ENCODE data around the gene EEF1AKMT1. TPM values are rescaled to one million over a fixed set of nuclear protein-coding genes. Genes with fewer than 3 reads are reported as not detected.

The EEF1AKMT1 gene, protein sequence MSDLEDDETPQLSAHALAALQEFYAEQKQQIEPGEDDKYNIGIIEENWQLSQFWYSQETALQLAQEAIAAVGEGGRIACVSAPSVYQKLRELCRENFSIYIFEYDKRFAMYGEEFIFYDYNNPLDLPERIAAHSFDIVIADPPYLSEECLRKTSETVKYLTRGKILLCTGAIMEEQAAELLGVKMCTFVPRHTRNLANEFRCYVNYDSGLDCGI
- 1 to 10 TPM; 7.9 TPM for total RNA-seq

DNA sequence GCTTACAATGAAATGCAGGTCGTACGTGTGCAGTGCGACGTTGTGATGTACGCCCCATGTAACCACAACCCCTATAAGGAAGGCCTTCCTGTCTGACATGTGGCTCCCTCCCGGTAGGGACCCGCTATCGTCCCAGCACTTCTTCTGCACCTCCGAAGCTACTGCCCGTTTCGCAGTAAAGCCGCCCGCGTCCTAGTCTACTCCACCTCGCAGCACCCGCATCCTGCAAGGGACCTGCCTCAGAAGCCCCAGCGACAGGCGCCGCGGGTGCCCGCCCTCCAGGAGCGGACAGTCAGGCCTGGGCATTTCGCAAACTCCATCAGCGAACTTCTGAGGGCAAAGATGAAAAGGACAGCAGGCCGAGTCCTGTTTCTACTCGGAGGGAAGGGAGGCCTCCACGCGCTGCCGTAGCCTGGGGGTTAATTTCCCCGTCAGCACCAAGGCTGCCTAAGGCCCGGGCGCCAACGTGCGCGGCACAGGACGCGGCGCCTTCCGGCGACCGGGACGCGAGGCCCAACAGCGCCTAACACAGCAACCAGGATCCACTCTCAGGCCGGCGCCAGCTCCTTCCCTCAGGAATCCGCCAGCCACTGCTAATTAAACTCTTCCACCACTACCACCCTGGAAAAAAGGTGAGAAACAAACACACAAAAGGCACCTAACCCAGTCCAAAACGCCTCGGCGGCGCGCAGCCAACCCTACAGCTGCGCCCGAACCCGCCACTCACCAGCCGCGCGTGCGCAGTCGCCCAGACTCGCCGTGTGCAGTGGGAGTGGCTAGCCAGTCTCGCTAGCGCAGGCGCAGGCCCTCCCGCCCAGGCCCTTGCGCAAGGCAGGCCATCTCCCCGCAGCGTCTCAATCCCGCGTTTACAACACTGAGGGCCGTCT, at the start of gene EEF1AKMT1:
TSS of gene EEF1AKMT1 (minus strand) at position 768 of the 887 bp plus-strand sequence. CDS start 16,363 bp downstream, outside the sequence.
- DNase-seq, result peak; percentile 95
- ChIA-PET POLR2A (interaction anchor here (0.6 to 2.7 kb wide), 25 partner anchors 8 to 909 kb away, joined by 3 to 16 read pairs (median 4); partner anchors contain the start of genes CRYL1, IL17D, MRPL57 and SKA3), CTCF (interaction anchor here (1.0 to 1.4 kb wide), 2 partner anchors 281 to 584 kb away, joined by 3 read pairs; no protein-coding TSS in a partner anchor)
- peak within 1 kb of the TSS; percentile 99 for H3K27ac Mint-ChIP-seq
- peak within 1 kb of the TSS; percentile 80 for H3K4me3 Mint-ChIP-seq
- H3K27me3 Mint-ChIP-seq, result no peaks in the 10 kb centered on the region
- H3K4me1 Mint-ChIP-seq, result peaks cover 35% of the 10 kb centered on the region
- H3K9me3 Mint-ChIP-seq, result peaks cover 11% of the 10 kb centered on the region
- H3K36me3 Mint-ChIP-seq (ENCODE audit: low read depth), result peaks cover 42% of the 10 kb centered on the region

DNA sequence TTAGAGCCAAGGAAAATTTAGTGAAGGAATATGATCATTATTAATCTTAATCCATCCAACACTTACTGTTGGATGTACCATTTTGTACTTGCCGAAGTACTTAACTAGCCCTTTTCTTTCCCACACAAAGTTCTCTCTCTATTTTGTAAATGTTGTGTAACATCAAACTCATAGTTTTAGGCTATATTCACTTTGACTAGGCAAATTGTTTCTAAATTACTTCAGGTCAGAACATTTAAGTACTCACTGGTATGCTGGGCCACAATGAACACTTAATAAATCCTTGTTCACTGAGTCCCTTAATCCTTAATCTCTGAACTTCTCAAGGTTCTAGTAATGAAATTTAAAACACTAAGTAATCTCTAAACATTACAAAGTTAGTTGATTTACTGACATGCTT, 49.3 kb upstream of the EEF1AKMT1 start:
- Mint-ChIP-seq H3K4me3 (no peak overlapping the region), H3K9me3 (no peaks in the 10 kb centered on the region), H3K36me3 (ENCODE audit: low read depth) (peaks cover 7% of the 10 kb centered on the region), H3K4me1 (peaks cover 2% of the 10 kb centered on the region), H3K27ac (no peak overlapping the region), H3K27me3 (no peaks in the 10 kb centered on the region)
- ChIA-PET CTCF (interaction anchor here (0.6 kb wide), 1 partner anchor 103 kb away, joined by 3 read pairs; no protein-coding TSS in a partner anchor), POLR2A (no interaction called here)
- no peak for DNase-seq

DNA sequence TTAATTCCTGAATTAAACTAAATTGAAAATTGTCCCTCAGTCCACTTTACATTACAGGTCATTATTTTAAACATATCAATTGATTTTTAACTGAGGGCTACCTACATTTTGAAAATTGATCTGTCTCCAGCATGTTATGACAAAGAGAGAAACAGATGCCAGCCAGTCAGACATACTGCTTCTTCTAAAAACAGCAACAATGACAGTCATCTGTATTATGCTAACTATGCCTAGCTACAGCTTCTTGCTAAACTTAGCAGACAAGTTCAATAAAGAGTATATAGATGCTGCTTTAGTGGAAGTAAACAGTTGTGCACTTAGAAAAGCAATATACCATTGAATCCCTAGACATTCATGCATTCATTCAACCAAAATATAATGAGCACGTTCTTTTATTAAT, 48.6 kb upstream of the EEF1AKMT1 start:
- Mint-ChIP-seq H3K4me1 (peaks cover 2% of the 10 kb centered on the region), H3K27me3 (no peaks in the 10 kb centered on the region), H3K9me3 (no peaks in the 10 kb centered on the region), H3K36me3 (ENCODE audit: low read depth) (peaks cover 10% of the 10 kb centered on the region), H3K27ac (no peak overlapping the region), H3K4me3 (no peak overlapping the region)
- no peak for DNase-seq
- POLR2A ChIA-PET, result no interaction called here
- CTCF ChIA-PET, result interaction anchor here (1.1 kb wide), 1 partner anchor 329 kb away, joined by 3 read pairs; no protein-coding TSS in a partner anchor

DNA sequence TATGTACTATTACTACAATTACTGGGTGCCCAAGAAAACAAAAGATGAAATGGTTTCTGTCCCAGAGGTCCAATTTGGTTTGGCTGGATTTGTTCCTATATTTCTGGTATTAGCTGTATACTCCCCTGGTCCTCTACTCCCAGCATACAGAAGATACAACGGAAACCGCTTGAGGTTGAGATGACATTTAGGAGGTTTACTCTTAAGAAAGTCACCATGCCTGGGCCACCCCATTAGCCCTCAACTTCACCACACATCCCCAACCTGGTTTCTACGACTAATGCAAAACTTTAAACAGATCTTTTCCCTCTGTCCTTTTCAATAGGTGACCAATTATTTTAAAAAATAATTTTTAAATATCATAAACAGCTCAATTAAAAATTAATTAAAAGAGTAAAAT, 46.0 kb upstream of the EEF1AKMT1 start:
- no peaks in the 10 kb centered on the region for H3K4me1 Mint-ChIP-seq
- no peaks in the 10 kb centered on the region for H3K27me3 Mint-ChIP-seq
- peaks cover 8% of the 10 kb centered on the region for H3K36me3 Mint-ChIP-seq (ENCODE audit: low read depth)
- H3K9me3 Mint-ChIP-seq, result no peaks in the 10 kb centered on the region
- H3K27ac Mint-ChIP-seq, result no peak overlapping the region
- no peak for DNase-seq
- ChIA-PET POLR2A (no interaction called here), CTCF (interaction anchor here (3.1 kb wide), 1 partner anchor 9 kb away, joined by 15 read pairs; no protein-coding TSS in a partner anchor)
- H3K4me3 Mint-ChIP-seq, result no peak overlapping the region

DNA sequence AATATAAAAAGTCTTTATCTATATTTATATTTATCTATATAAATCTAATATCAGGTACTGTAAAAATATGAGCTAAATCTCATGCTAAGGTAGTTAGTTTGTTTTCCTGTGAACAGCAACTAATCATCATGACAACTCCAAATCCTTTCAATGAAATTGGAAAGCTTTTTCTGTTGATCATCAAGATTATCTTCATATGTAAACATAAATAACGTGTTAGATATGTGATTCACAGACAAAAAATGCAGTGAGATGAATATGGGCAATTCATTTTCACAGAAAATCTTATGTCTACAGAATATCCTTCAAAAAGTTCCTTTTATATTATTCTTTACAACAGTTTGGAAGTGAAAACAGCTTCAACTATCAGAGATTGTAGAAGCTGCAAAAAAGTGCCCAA, 41.7 kb upstream of the EEF1AKMT1 start:
- H3K4me3 Mint-ChIP-seq, result no peak overlapping the region
- DNase-seq, result no peak
- no peaks in the 10 kb centered on the region for H3K9me3 Mint-ChIP-seq
- ChIA-PET CTCF (interaction anchor here (0.6 to 2.6 kb wide), 3 partner anchors 13 to 112 kb away, joined by 3 to 16 read pairs (median 3); partner anchors contain the start of gene IL17D), POLR2A (no interaction called here)
- no peaks in the 10 kb centered on the region for H3K4me1 Mint-ChIP-seq
- peaks cover 19% of the 10 kb centered on the region for H3K36me3 Mint-ChIP-seq (ENCODE audit: low read depth)
- no peak overlapping the region for H3K27ac Mint-ChIP-seq
- H3K27me3 Mint-ChIP-seq, result no peaks in the 10 kb centered on the region

DNA sequence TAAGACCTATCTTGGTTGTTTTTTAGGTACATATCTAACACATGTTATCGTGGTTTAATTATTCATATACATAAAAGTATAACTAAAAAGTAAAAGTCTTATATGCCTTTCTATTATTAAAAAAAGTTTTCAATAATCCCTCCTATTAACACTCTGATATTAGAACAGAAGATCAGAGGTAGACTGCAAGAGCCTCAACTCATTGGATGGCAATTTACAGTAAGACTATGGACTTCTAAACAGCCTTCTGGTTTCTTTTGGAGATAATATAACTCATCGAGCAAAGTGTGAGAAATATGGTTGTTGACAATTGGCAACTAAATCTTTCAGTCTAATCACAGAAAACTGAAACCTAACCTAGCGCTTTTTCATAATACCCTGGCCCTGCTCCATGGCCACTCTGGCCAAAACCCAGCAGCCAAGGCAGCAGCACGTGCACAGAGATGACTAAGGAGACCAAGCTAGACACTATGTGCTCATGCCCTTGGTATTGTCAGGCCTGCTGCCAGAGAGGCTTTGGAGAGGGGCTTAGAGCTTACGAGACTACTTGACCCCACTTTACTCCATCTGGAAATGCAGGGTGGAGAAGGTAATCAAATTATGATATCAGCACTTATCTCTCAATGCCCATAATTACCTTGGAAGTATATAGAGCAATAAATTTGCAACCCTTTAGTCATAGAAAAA, 40.6 kb upstream of the EEF1AKMT1 start:
- no peaks in the 10 kb centered on the region for H3K27me3 Mint-ChIP-seq
- no peak for DNase-seq
- H3K4me3 Mint-ChIP-seq, result no peak overlapping the region
- no peak overlapping the region for H3K27ac Mint-ChIP-seq
- ChIA-PET CTCF (interaction anchor here (2.6 kb wide), 1 partner anchor 14 kb away, joined by 16 read pairs; no protein-coding TSS in a partner anchor), POLR2A (no interaction called here)
- H3K9me3 Mint-ChIP-seq, result no peaks in the 10 kb centered on the region
- peaks cover 21% of the 10 kb centered on the region for H3K36me3 Mint-ChIP-seq (ENCODE audit: low read depth)
- H3K4me1 Mint-ChIP-seq, result no peaks in the 10 kb centered on the region

DNA sequence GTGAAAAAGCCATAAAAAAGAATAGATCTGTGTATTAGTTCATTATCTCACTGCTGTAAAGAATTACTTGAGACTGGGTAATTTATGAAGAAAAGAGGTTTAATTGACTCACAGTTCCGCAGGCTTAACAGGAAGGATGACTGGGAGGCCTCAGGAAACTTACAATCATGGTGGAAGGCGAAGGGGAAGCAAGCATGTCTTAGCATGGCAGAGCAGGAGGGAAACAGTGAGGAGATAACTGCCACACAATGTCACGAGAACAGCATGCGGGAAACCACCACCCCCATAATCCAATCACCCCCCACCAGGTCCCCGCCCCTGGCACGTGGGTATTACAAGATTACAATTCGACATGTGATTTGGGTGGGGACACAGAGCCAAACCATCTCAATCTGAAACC, 39.1 kb upstream of the EEF1AKMT1 start:
- Mint-ChIP-seq H3K4me1 (no peaks in the 10 kb centered on the region), H3K36me3 (ENCODE audit: low read depth) (peaks cover 26% of the 10 kb centered on the region), H3K4me3 (no peak overlapping the region), H3K27me3 (no peaks in the 10 kb centered on the region), H3K27ac (no peak overlapping the region), H3K9me3 (no peaks in the 10 kb centered on the region)
- ChIA-PET CTCF (no interaction called here), POLR2A (no interaction called here)
- no peak for DNase-seq

DNA sequence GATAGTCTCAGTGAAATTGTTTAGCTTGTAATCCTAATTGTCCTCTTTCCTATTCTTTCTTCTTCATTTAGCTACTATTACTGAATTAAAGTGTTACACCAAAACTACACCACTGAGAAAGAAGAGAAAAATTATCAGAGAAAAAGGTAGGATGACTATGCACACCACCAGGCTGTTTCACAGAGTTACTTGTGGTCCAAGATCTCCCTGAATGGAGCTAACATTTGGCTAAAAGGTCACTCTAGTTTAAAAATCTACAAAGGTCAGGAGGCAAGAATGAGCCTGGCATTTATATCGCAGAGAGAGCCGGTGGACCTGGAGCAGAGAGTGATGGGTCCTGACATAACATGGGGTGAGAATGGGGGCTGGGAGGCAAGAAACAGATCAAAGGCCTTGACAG, 37.0 kb upstream of the EEF1AKMT1 start:
- H3K9me3 Mint-ChIP-seq, result no peaks in the 10 kb centered on the region
- no peak overlapping the region for H3K27ac Mint-ChIP-seq

DNA sequence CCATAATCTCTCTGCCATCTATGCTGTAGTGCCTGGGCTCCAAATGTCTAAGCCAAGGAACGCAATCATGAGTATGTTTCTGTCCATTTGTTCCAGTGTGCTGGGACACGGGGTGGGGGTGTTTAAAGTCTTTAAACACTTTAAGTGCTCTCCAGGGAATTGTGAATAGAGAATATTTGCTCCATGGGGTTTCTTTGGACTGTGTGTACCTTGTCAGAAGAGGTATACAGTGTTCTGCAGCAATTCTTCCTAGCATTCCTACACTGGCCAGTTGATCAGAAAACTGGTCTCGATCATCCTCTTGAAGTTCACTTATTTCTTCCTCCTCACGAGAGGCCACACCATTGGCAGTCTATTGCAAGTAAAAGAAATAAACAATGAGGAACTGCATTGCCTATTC, 35.1 kb upstream of the EEF1AKMT1 start:
- no peaks in the 10 kb centered on the region for H3K9me3 Mint-ChIP-seq
- H3K4me3 Mint-ChIP-seq, result no peak overlapping the region
- H3K4me1 Mint-ChIP-seq, result no peaks in the 10 kb centered on the region
- ChIA-PET CTCF (interaction anchor here (3.2 kb wide), 1 partner anchor 20 kb away, joined by 10 read pairs; no protein-coding TSS in a partner anchor), POLR2A (no interaction called here)
- H3K36me3 Mint-ChIP-seq (ENCODE audit: low read depth), result peaks cover 31% of the 10 kb centered on the region
- no peak for DNase-seq
- H3K27me3 Mint-ChIP-seq, result no peaks in the 10 kb centered on the region
- no peak overlapping the region for H3K27ac Mint-ChIP-seq

More for the DNA sequence above, 37.0 kb upstream of the EEF1AKMT1 start:
- H3K27me3 Mint-ChIP-seq, result no peaks in the 10 kb centered on the region
- H3K4me3 Mint-ChIP-seq, result no peak overlapping the region
- ChIA-PET CTCF (interaction anchor here (3.2 kb wide), 1 partner anchor 18 kb away, joined by 10 read pairs; no protein-coding TSS in a partner anchor), POLR2A (no interaction called here)
- H3K36me3 Mint-ChIP-seq (ENCODE audit: low read depth), result peaks cover 28% of the 10 kb centered on the region
- no peak for DNase-seq
- no peaks in the 10 kb centered on the region for H3K4me1 Mint-ChIP-seq

DNA sequence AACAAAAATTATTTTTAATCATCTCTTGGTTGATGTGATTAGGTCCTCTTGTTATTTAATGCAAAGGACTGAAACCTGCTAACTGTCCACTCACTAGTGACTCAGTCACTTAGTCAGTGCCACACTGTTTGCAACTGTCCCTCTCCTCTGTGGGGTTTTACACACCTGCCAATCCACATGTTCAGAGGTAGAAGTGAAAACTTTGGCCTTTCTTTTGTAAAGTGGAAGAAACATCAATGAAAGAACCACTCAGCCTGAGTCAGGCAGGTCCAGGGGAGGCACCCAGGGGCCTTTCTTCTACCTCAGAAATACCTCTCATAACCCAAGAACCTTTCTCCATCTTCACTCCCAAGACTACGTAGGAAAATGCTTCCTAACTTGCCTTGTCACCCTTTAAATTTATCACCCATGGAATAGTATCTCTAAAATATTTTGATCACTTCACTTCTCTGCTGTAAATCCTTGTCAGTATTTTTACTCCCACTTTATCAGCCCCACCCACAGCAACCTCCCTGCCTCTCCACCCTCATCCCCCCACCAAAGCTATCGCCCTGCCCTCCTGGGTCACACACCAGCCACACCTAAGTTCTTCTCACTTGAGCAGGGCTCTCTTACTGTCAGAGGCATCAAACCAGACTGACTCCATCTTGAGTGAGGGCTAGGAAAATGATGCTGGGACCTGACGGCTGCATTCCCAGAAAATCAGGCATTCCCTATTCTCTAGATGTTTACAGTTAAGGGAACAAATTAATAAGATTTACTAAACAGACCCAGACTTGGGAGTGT, 29.6 kb upstream of the EEF1AKMT1 start:
- no peak for DNase-seq
- no peaks in the 10 kb centered on the region for H3K27me3 Mint-ChIP-seq
- no peak overlapping the region for H3K4me3 Mint-ChIP-seq
- POLR2A ChIA-PET, result no interaction called here
- H3K9me3 Mint-ChIP-seq, result no peaks in the 10 kb centered on the region
- H3K27ac Mint-ChIP-seq, result no peak overlapping the region
- CTCF ChIA-PET, result no interaction called here
- H3K4me1 Mint-ChIP-seq, result no peaks in the 10 kb centered on the region
- peaks cover 15% of the 10 kb centered on the region for H3K36me3 Mint-ChIP-seq (ENCODE audit: low read depth)

DNA sequence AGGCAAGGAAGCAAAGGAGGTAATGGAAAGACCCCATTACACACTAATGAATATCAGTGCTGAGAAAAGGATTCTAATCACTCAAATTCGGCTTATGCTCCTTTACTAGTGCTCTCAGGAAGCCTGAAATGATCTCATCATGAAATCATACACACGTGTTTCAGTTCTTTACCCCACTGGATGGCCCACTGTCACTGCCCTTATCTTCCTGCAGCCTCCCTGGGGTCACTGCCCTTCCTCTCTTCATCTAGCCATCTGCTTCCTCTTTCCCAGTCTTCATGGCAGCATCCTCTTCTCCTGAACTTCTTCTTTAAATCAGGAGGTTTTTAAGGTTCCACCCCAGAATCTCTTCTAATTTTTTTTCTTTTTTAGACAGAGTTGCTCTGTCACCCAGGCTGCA, 27.9 kb upstream of the EEF1AKMT1 start:
- no peak overlapping the region for H3K4me3 Mint-ChIP-seq
- H3K36me3 Mint-ChIP-seq (ENCODE audit: low read depth), result peaks cover 25% of the 10 kb centered on the region
- POLR2A ChIA-PET, result no interaction called here
- CTCF ChIA-PET, result no interaction called here
- H3K9me3 Mint-ChIP-seq, result no peaks in the 10 kb centered on the region
- no peaks in the 10 kb centered on the region for H3K27me3 Mint-ChIP-seq
- no peak overlapping the region for H3K27ac Mint-ChIP-seq
- DNase-seq, result no peak
- peaks cover 9% of the 10 kb centered on the region for H3K4me1 Mint-ChIP-seq

DNA sequence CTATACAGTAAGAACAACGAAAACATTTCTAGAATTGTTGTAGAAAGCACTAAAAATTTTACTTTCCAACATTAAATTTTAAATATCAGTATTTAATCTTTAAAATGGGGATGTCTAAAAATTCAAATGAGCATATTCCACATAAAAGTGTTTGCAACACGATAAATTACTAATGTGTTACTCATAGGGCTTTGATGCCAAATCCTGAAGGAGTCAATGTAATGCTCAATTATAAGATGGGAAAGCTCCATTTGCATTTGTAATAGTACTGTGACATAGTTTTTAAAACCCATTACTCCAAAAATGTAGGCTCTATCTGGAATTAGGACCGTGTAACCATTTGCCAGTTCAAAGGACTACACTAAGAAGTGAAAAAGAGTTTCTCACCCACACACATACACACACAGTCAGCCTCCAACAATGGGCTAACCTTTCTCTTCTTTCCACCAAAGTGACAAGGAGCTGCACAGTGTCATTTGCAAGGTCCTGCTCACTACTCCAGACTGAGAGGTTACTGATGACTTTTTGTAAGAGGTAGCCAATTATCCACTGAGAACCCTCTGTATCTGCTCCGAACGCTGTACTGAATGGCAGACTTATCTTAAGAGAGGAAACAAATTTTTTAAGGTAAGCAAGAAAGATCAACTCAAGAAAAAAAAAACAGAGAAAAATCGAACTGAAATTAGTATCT, 26.1 kb upstream of the EEF1AKMT1 start:
- Mint-ChIP-seq H3K27me3 (no peaks in the 10 kb centered on the region), H3K9me3 (no peaks in the 10 kb centered on the region), H3K4me1 (peaks cover 11% of the 10 kb centered on the region), H3K36me3 (ENCODE audit: low read depth) (peaks cover 30% of the 10 kb centered on the region), H3K27ac (no peak overlapping the region), H3K4me3 (no peak overlapping the region)
- no peak for DNase-seq
- POLR2A ChIA-PET, result interaction anchor here (1.0 kb wide), 1 partner anchor 26 kb away, joined by 3 read pairs; the partner anchor contains the start of gene EEF1AKMT1
- CTCF ChIA-PET, result interaction anchor here (1.4 kb wide), 1 partner anchor 29 kb away, joined by 6 read pairs; no protein-coding TSS in a partner anchor
